ENCODE measurements around the gene IL37.

The IL37 gene

GRCh38 chr2:112960230-112960825 is 49.4 kb downstream of the IL37 start:
- DNase-seq (ENCODE audit: low spot score), result no peak

GRCh38 chr2:112962308-112963175 is 51.6 kb downstream of the IL37 start:
- no peak for DNase-seq (ENCODE audit: low spot score)

- DNase-seq (ENCODE audit: low spot score), result no peak
Observed at GRCh38 chr2:112967023-112967422, 56.1 kb downstream of the IL37 start.

Measured in pons (tissue), 1 donor.